Measurements from ENCODE around the gene ASIC4. TPM values are rescaled to one million over a fixed set of nuclear protein-coding genes. Genes with fewer than 3 reads are reported as not detected.

ASIC4 gene
- total RNA-seq, 1 experiment from 2014 or later = 0.11 TPM

DNA sequence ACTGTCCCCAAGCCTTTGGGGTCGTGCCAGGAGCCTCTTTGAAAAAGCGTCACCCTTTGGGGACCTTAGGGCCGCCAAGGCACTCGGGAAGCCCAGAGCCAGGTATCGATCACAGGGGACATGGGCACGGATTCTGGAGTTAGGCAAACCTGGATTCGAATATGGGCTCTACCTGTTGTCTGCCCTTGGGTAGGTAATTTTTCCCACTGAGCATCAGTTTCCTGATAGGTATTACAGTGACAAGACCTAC, 38.8 kb downstream of the ASIC4 start:
- no peak for DNase-seq
- no peak overlapping the region for H3K9ac ChIP-seq (ENCODE audit: low read length)
- TF ChIP-seq, protein P1, sequence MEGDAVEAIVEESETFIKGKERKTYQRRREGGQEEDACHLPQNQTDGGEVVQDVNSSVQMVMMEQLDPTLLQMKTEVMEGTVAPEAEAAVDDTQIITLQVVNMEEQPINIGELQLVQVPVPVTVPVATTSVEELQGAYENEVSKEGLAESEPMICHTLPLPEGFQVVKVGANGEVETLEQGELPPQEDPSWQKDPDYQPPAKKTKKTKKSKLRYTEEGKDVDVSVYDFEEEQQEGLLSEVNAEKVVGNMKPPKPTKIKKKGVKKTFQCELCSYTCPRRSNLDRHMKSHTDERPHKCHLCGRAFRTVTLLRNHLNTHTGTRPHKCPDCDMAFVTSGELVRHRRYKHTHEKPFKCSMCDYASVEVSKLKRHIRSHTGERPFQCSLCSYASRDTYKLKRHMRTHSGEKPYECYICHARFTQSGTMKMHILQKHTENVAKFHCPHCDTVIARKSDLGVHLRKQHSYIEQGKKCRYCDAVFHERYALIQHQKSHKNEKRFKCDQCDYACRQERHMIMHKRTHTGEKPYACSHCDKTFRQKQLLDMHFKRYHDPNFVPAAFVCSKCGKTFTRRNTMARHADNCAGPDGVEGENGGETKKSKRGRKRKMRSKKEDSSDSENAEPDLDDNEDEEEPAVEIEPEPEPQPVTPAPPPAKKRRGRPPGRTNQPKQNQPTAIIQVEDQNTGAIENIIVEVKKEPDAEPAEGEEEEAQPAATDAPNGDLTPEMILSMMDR (conservative IDR thresholded peaks at IDR 0.05; ENCODE audit: low read depth, low read length) = no peak
- TF ChIP-seq EZH2 (IDR thresholded peaks at IDR 0.05; ENCODE audit: low read length, unreplicated experiment) = no peak
- TF ChIP-seq EZH2phosphoT487 (IDR thresholded peaks at IDR 0.05; ENCODE audit: borderline replicate concordance, low read length) = no peak
- H3F3A ChIP-seq (ENCODE audit: low read length, unreplicated experiment) = no peaks in the 10 kb centered on the region
- H3K4me1 ChIP-seq (ENCODE audit: insufficient read depth, low read length) = peaks cover 9% of the 10 kb centered on the region
- H4K20me1 ChIP-seq (ENCODE audit: low read length) = no peaks in the 10 kb centered on the region
- ChIA-PET POLR2A (ENCODE audit: unreplicated experiment) (no interaction called here), CTCF (interaction anchor here (0.5 kb wide), 2 partner anchors 11 to 506 kb away, joined by 3 to 7 read pairs; no protein-coding TSS in a partner anchor)
- H3K27ac ChIP-seq (ENCODE audit: low read length) = no peak overlapping the region
- no peaks in the 10 kb centered on the region for H3K36me3 ChIP-seq (ENCODE audit: low read depth, low read length)
- H3K9me2 ChIP-seq (replicated peaks; ENCODE audit: low read length) = no peaks in the 10 kb centered on the region
- H3K9me3 ChIP-seq (ENCODE audit: low read length) = no peaks in the 10 kb centered on the region
- peak overlapping the region; percentile 93 for H3K4me2 ChIP-seq (ENCODE audit: low read length)
- peak overlapping the region; percentile 86 for H2AFZ ChIP-seq (ENCODE audit: low read length)
- intact Hi-C loops (cut with micrococcal nuclease) = no loop called here
- no TSS peak for BruUV-seq (replicated peaks)
- H3K27me3 ChIP-seq (ENCODE audit: low read length) = no peaks in the 10 kb centered on the region
- ATAC-seq = no peak
- peak overlapping the region; percentile 72 for H3K4me3 ChIP-seq (ENCODE audit: low read length)
- H3K79me2 ChIP-seq (ENCODE audit: low read length) = no peaks in the 10 kb centered on the region

DNA sequence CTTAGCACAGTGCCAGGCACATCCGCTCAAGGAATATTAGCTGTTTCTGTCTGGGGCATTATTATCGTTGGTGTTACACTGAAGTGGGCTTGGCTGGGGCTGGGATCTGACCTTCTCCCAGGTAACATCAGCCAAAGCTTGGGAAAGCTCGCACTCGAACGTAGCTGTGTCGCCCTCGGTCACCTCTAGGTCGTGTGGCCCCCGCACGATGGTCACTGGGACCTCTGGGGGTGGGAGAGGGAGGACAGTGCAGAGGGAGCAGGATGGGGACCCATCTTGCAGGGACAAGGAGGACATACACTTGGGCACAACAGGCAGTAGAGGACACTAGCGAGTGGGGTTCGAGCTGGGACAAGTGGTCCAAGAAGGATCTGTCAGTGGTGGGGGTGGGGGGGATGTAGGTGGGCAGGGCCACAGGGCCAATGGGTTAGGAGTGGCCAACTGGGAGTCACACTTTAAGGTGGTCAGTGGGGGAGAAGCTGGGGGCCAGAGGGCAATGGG, 39.2 kb downstream of the ASIC4 start:
- TF ChIP-seq EZH2 (IDR thresholded peaks at IDR 0.05; ENCODE audit: low read length, unreplicated experiment) (no peak), EZH2phosphoT487 (IDR thresholded peaks at IDR 0.05; ENCODE audit: borderline replicate concordance, low read length) (no peak)
- TF ChIP-seq, protein P1 (conservative IDR thresholded peaks at IDR 0.05; ENCODE audit: low read depth, low read length) = no peak
- H3K36me3 ChIP-seq (ENCODE audit: low read depth, low read length) = no peaks in the 10 kb centered on the region
- H3K79me2 ChIP-seq (ENCODE audit: low read length) = no peaks in the 10 kb centered on the region
- no TSS peak for BruUV-seq (replicated peaks)
- ATAC-seq (no peak), DNase-seq (no peak)
- peak overlapping the region; percentile 93 for H3K4me2 ChIP-seq (ENCODE audit: low read length)
- intact Hi-C loops (cut with micrococcal nuclease) = no loop called here
- H3K27me3 ChIP-seq (ENCODE audit: low read length) = no peaks in the 10 kb centered on the region
- no peaks in the 10 kb centered on the region for H3F3A ChIP-seq (ENCODE audit: low read length, unreplicated experiment)
- H4K20me1 ChIP-seq (ENCODE audit: low read length) = no peaks in the 10 kb centered on the region
- H3K4me1 ChIP-seq (ENCODE audit: insufficient read depth, low read length) = peaks cover 9% of the 10 kb centered on the region
- H3K27ac ChIP-seq (ENCODE audit: low read length) = no peak overlapping the region
- H3K9ac ChIP-seq (ENCODE audit: low read length) = no peak overlapping the region
- ChIA-PET CTCF (no interaction called here), POLR2A (ENCODE audit: unreplicated experiment) (no interaction called here)
- H2AFZ ChIP-seq (ENCODE audit: low read length) = no peak overlapping the region
- no peaks in the 10 kb centered on the region for H3K9me2 ChIP-seq (replicated peaks; ENCODE audit: low read length)
- no peak overlapping the region; the same call in 1 of the 2 replicates for H3K4me3 ChIP-seq (ENCODE audit: low read length)
- H3K9me3 ChIP-seq (ENCODE audit: low read length) = no peaks in the 10 kb centered on the region

DNA sequence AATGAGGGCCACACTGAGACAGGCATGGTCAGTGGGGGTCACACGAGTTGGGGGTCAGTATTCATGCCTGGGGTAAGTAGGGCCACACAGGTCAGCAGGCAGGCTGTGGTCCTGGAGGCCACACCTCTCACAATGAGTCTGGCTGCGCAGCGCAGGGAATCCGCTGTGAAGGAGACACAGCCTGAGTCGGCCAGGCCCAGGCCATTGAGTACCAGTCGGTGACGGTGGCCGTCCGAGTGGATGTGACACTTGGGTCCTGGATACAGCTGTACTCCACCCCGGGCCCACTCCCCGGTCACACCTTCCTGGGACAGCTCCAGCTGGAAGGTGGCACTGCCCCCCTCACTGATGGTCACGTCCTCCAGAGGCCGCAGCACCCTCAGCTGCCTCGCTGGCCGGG, 40.1 kb downstream of the ASIC4 start:
- Histone ChIP-seq H3F3A (ENCODE audit: low read length, unreplicated experiment) (no peaks in the 10 kb centered on the region), H3K79me2 (ENCODE audit: low read length) (no peaks in the 10 kb centered on the region), H3K27me3 (ENCODE audit: low read length) (no peaks in the 10 kb centered on the region), H3K27ac (ENCODE audit: low read length) (no peak overlapping the region), H3K4me1 (ENCODE audit: insufficient read depth, low read length) (peaks cover 9% of the 10 kb centered on the region), H3K9ac (ENCODE audit: low read length) (no peak overlapping the region), H2AFZ (ENCODE audit: low read length) (no peak overlapping the region), H3K36me3 (ENCODE audit: low read depth, low read length) (no peaks in the 10 kb centered on the region), H3K9me2 (replicated peaks; ENCODE audit: low read length) (no peaks in the 10 kb centered on the region), H4K20me1 (ENCODE audit: low read length) (no peaks in the 10 kb centered on the region), H3K9me3 (ENCODE audit: low read length) (no peaks in the 10 kb centered on the region), H3K4me2 (ENCODE audit: low read length) (no peak overlapping the region), H3K4me3 (ENCODE audit: low read length) (no peak overlapping the region)
- TF ChIP-seq EZH2 (IDR thresholded peaks at IDR 0.05; ENCODE audit: low read length, unreplicated experiment) = no peak
- no peak for TF ChIP-seq EZH2phosphoT487 (IDR thresholded peaks at IDR 0.05; ENCODE audit: borderline replicate concordance, low read length)
- TF ChIP-seq, protein P1 (conservative IDR thresholded peaks at IDR 0.05; ENCODE audit: low read depth, low read length) = no peak
- no peak for ATAC-seq
- CTCF ChIA-PET = no interaction called here
- intact Hi-C loops (cut with micrococcal nuclease) = no loop called here
- BruUV-seq (replicated peaks) = no TSS peak
- POLR2A ChIA-PET (ENCODE audit: unreplicated experiment) = no interaction called here
- DNase-seq = no peak

Measured in PC-3 (cell line).